HG03025 (cell line): ENCODE data around the gene SMARCC1.

Experiments
- ATAC-seq: cut with Tn5 transposase; IDR thresholded peaks from one replicate; pipeline ENCODE4 v1.9.1; 2021; ENCODE audit warnings: mild to moderate bottlenecking, moderate library complexity; ENCODE audit not compliant: unreplicated experiment, low FRiP score

The SMARCC1 gene

GRCh38 chr3:47567149-47567548, 214.5 kb downstream of the SMARCC1 start:
- no peak for ATAC-seq

GRCh38 chr3:47566667-47567066, 215.0 kb downstream of the SMARCC1 start:
- no peak for ATAC-seq

- ATAC-seq = no peak
Observed at GRCh38 chr3:47565734-47566550, 215.8 kb downstream of the SMARCC1 start.

GRCh38 chr3:47556351-47556750, 225.3 kb downstream of the SMARCC1 start:
- ATAC-seq = no peak

- ATAC-seq = no peak
Observed at GRCh38 chr3:47554335-47554734, 227.4 kb downstream of the SMARCC1 start.

GRCh38 chr3:47553407-47553806, 228.3 kb downstream of the SMARCC1 start:
- ATAC-seq = no peak

GRCh38 chr3:47542471-47543173, 239.1 kb downstream of the SMARCC1 start:
- no peak for ATAC-seq

- no peak for ATAC-seq
Observed at GRCh38 chr3:47541583-47542108, 240.0 kb downstream of the SMARCC1 start.

- ATAC-seq = no peak
Observed at GRCh38 chr3:47540281-47540680, 241.4 kb downstream of the SMARCC1 start.

GRCh38 chr3:47536967-47537366, 244.7 kb downstream of the SMARCC1 start:
- no peak for ATAC-seq

GRCh38 chr3:47536221-47536891, 245.3 kb downstream of the SMARCC1 start:
- no peak for ATAC-seq
